ENCODE data around the gene TCF4. TPM values are rescaled to one million over a fixed set of nuclear protein-coding genes. Genes with fewer than 3 reads are reported as not detected.

Gene TCF4
- polyA plus RNA-seq, 1 of the 3 experiments (the other 2 are of a cell fraction) = 39.1 TPM

GRCh38 chr18:55317864-55318263 lies 270.1 kb downstream of the TCF4 start:
- peak overlapping the region; percentile 78 to 80 for H3K4me3 ChIP-seq (ENCODE audit: low read depth in 2 of 2, low read length in 1 of 2)
- H3K79me2 ChIP-seq (ENCODE audit: insufficient read depth) = peaks cover 91% of the 10 kb centered on the region

More at GRCh38 chr18:55317864-55318263, 270.1 kb downstream of the TCF4 start:
- Histone ChIP-seq H3K9me3 (no peaks in the 10 kb centered on the region), H3K4me2 (peak overlapping the region; percentile 79), H3K9ac (peak overlapping the region; percentile 86), H4K20me1 (ENCODE audit: insufficient read depth) (no peaks in the 10 kb centered on the region; the same call in 1 of the 2 replicates), H2AFZ (ENCODE audit: low read depth) (no peak overlapping the region), H3K27ac (ENCODE audit: low read depth in 2 of 2, low read length in 1 of 2) (peak overlapping the region; percentile 95 to 100), H3K9me2 (no peaks in the 10 kb centered on the region), H3K4me1 (ENCODE audit: control insufficient read depth in 1 of 2, insufficient read depth in 2 of 2, low read depth in 1 of 2, low read length in 1 of 2) (peaks cover 27 to 39% of the 10 kb centered on the region in 2 experiments; a peak in 3 of 4 replicates), H3F3A (replicated peaks; ENCODE audit: insufficient read depth) (peaks cover 18% of the 10 kb centered on the region), H3K27me3 (ENCODE audit: insufficient read depth) (no peaks in the 10 kb centered on the region), H3K36me3 (replicated peaks in 1 of 2; ENCODE audit: control insufficient read depth in 1 of 2, insufficient read depth in 2 of 2, low read length in 1 of 2) (no peaks in the 10 kb centered on the region)
- DNase-seq = no peak
- 19% methylated on average over 6 of the region's 6 CpGs for WGBS (ENCODE audit: low lambda C conversion rate)
- no peak for TF ChIP-seq TCF12 (IDR thresholded peaks at IDR 0.05)
- TF ChIP-seq FOXM1 (IDR thresholded peaks at IDR 0.05; ENCODE audit: low read depth) = no peak
- TF ChIP-seq USF1 (IDR thresholded peaks at IDR 0.05; ENCODE audit: borderline replicate concordance, low read depth) = no peak
- no peak for TF ChIP-seq PBX3 (IDR thresholded peaks at IDR 0.05)
- no peak for TF ChIP-seq REST (IDR thresholded peaks at IDR 0.05; ENCODE audit: low read depth, low read length)
- no peak for TF ChIP-seq MEF2A (IDR thresholded peaks at IDR 0.05; ENCODE audit: borderline replicate concordance, low read depth)
- no peak for TF ChIP-seq ELF1 (IDR thresholded peaks at IDR 0.05)
- TF ChIP-seq GATA2 (CRISPR knock-in tag; IDR thresholded peaks at IDR 0.05) = no peak
- TF ChIP-seq MAX (IDR thresholded peaks at IDR 0.05; ENCODE audit: low read depth) = no peak
- ChIA-PET POLR2A (interaction anchor here (0.9 to 7.1 kb wide), 4 partner anchors 17 to 83 kb away, joined by 3 to 85 read pairs (median 6); no protein-coding TSS in a partner anchor), CTCF (interaction anchor here (0.7 to 3.4 kb wide), 16 partner anchors 10 to 464 kb away, joined by 3 to 33 read pairs (median 4); no protein-coding TSS in a partner anchor)
